Panc1 (cell line): ENCODE results near the gene NF1. TPM values are rescaled to one million over a fixed set of nuclear protein-coding genes. Genes with fewer than 3 reads are reported as not detected.
"Not testable (repeated sequence)": the region's sequence is repeated elsewhere in the genome, so short reads cannot be mapped to it uniquely, and the experiment has no call there.

Experiments used
- ATAC-seq: fragments of 200-7000 bp; cut with Tn5 transposase; 2 replicates; pipeline ENCODE4 v1.9.1; 2020; ENCODE audit warnings: mild to moderate bottlenecking, moderate library complexity
- BruUV-seq: library from RNA; stranded (reverse); fragments of 400-500 nt; replicated peaks from 2 replicates; lab custom pipeline; 2021; lab: Mats Ljungman, UMichigan
- CTCF ChIA-PET: fragments of 300-600 bp; sonication (Branson Sonifier 250); formaldehyde crosslinking; loops from one replicate; lab custom pipeline; 2022; ENCODE audit warnings: antibody characterized with exemption; lab: Charles Lee
- POLR2A ChIA-PET: fragments of 300-600 bp; sonication (Branson Sonifier 250); formaldehyde crosslinking; loops from one replicate; lab custom pipeline; 2022; ENCODE audit warnings: antibody characterized with exemption; lab: Charles Lee
- DNase-seq: peaks from one replicate; pipeline ENCODE4 v3.0.0-alpha.2; 2010; ENCODE audit warnings: low read depth, low spot score
- H3K27ac ChIP-seq: 2 replicates; pipeline ENCODE4 v1.5.1; 2011; ENCODE audit warnings: mild to moderate bottlenecking, low read length, inconsistent platforms
- H3K27me3 ChIP-seq: fragments of 200-500 bp; sonication (Bioruptor generic); 2 replicates; pipeline ENCODE4 v1.6.0; 2014; ENCODE audit warnings: low read length, inconsistent platforms; ENCODE audit not compliant: control insufficient read depth, insufficient read depth
- H3K36me3 ChIP-seq: fragments of 200-500 bp; sonication (Bioruptor generic); 2 replicates; pipeline ENCODE4 v1.5.1; 2014; ENCODE audit warnings: inconsistent platforms, mild to moderate bottlenecking, low read length, moderate library complexity; ENCODE audit not compliant: control insufficient read depth, insufficient read depth
- H3K4me1 ChIP-seq: 2 replicates; pipeline ENCODE4 v1.5.1; 2011; ENCODE audit warnings: inconsistent platforms, mild to moderate bottlenecking, low read length, moderate library complexity; ENCODE audit not compliant: control insufficient read depth, insufficient read depth
- H3K4me3 ChIP-seq, 2 experiments: 2 replicates each; pipeline ENCODE4 v1.5.1; 2011 to 2012; ENCODE audit warnings: low read depth in 2 of 2, low read length in 2 of 2, mild to moderate bottlenecking in 2 of 2, inconsistent platforms in 1 of 2, moderate library complexity in 1 of 2
- H3K9me3 ChIP-seq: fragments of 200-500 bp; sonication (Bioruptor generic); 2 replicates; pipeline ENCODE4 v1.5.1; 2014; ENCODE audit warnings: low read depth, mild to moderate bottlenecking, inconsistent platforms, low read length, moderate library complexity; ENCODE audit not compliant: control insufficient read depth, insufficient read depth
- POLR2AphosphoS5 ChIP-seq: IDR thresholded peaks from 2 replicates; pipeline ENCODE4 v1.6.1; 2012; ENCODE audit warnings: mild to moderate bottlenecking, low read depth, low read length, moderate library complexity
- REST ChIP-seq, 2 experiments: IDR thresholded peaks; 2 replicates each; pipeline ENCODE4 v1.6.1; 2011 to 2012; ENCODE audit warnings: low read depth in 2 of 2, control low read depth in 1 of 2, low read length in 1 of 2, mild to moderate bottlenecking in 1 of 2, moderate library complexity in 1 of 2; ENCODE audit not compliant: insufficient read depth in 1 of 2
- SIN3A ChIP-seq: IDR thresholded peaks from 2 replicates; pipeline ENCODE4 v1.6.1; 2012; ENCODE audit warnings: low read depth, mild to moderate bottlenecking, low read length, moderate library complexity, borderline replicate concordance; ENCODE audit not compliant: insufficient read depth
- TCF7L2 ChIP-seq: IDR thresholded peaks from 2 replicates; pipeline ENCODE4 v1.6.1; 2011; ENCODE audit warnings: mild to moderate bottlenecking, low read depth, low read length, inconsistent platforms
- in situ Hi-C: cut with HindIII; loops from 2 replicates; pipeline ENCODE4 v1.10.0; 2016; ENCODE audit warnings: low sequenced_read_pairs, low pct_unique_long_range_greater_than_20kb
- intact Hi-C: fragments of 100-400 bp; cut with micrococcal nuclease; formaldehyde crosslinking; loops from one replicate; pipeline ENCODE4 v1.10.0; 2022; ENCODE audit not compliant: unreplicated experiment
- total RNA-seq: library from RNA; stranded (reverse); gene quantifications from one replicate; pipeline ENCODE4 v1.2.1, GENCODE V29; 2021; ENCODE audit not compliant: unreplicated experiment
- TF ChIP-seq, protein P1 (sequence below): fragments of 450-650 bp; IDR thresholded peaks from 2 replicates; pipeline ENCODE4 v1.5.1; 2017; ENCODE audit warnings: mild to moderate bottlenecking

The NF1 gene
- total RNA-seq, 1 experiment from 2014 or later, result 82.5 TPM

- no peaks in the 10 kb centered on the region for H3K9me3 ChIP-seq
- no TSS peak for BruUV-seq
- DNase-seq, result no peak
- ATAC-seq, result no peak
- no peak overlapping the region for H3K4me3 ChIP-seq
- H3K27ac ChIP-seq, result no peak overlapping the region
- TF ChIP-seq, protein P1, sequence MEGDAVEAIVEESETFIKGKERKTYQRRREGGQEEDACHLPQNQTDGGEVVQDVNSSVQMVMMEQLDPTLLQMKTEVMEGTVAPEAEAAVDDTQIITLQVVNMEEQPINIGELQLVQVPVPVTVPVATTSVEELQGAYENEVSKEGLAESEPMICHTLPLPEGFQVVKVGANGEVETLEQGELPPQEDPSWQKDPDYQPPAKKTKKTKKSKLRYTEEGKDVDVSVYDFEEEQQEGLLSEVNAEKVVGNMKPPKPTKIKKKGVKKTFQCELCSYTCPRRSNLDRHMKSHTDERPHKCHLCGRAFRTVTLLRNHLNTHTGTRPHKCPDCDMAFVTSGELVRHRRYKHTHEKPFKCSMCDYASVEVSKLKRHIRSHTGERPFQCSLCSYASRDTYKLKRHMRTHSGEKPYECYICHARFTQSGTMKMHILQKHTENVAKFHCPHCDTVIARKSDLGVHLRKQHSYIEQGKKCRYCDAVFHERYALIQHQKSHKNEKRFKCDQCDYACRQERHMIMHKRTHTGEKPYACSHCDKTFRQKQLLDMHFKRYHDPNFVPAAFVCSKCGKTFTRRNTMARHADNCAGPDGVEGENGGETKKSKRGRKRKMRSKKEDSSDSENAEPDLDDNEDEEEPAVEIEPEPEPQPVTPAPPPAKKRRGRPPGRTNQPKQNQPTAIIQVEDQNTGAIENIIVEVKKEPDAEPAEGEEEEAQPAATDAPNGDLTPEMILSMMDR, result no peak
- TF ChIP-seq TCF7L2, result no peak
- TF ChIP-seq REST (IDR thresholded peaks at IDR 0.05; ENCODE audit: insufficient read depth in 1 of 2, low read depth in 2 of 2, low read length in 1 of 2), result no peak
- no peak for TF ChIP-seq SIN3A
- no peak for TF ChIP-seq POLR2AphosphoS5
- ChIA-PET CTCF (no interaction called here), POLR2A (interaction anchor here (0.6 kb wide), 1 partner anchor 46 kb away, joined by 4 read pairs; no protein-coding TSS in a partner anchor)
- intact Hi-C loops (no loop called here), in situ Hi-C loops (no loop called here)
- no peaks in the 10 kb centered on the region for H3K27me3 ChIP-seq
- no peaks in the 10 kb centered on the region for H3K4me1 ChIP-seq
- H3K36me3 ChIP-seq, result peaks cover 28% of the 10 kb centered on the region
Observed at GRCh38 chr17:31260151-31260550, 165.4 kb downstream of the NF1 start.

- in situ Hi-C loops, result no loop called here
- no peak for DNase-seq
- ChIA-PET POLR2A (no interaction called here), CTCF (no interaction called here)
- no peak for TF ChIP-seq POLR2AphosphoS5
- TF ChIP-seq, protein P1, result no peak
- no peak for TF ChIP-seq REST (IDR thresholded peaks at IDR 0.05; ENCODE audit: insufficient read depth in 1 of 2, low read depth in 2 of 2, low read length in 1 of 2)
- no peak for TF ChIP-seq SIN3A
- no peak for TF ChIP-seq TCF7L2
- no peak overlapping the region for H3K4me3 ChIP-seq
- no peak overlapping the region for H3K27ac ChIP-seq
- intact Hi-C loops, result no loop called here
- H3K9me3 ChIP-seq, result no peaks in the 10 kb centered on the region
- no TSS peak for BruUV-seq
- H3K4me1 ChIP-seq, result no peaks in the 10 kb centered on the region
- H3K27me3 ChIP-seq, result no peaks in the 10 kb centered on the region
- ATAC-seq, result no peak
- peaks cover 27% of the 10 kb centered on the region for H3K36me3 ChIP-seq
Observed at GRCh38 chr17:31261601-31262000, 166.8 kb downstream of the NF1 start.

- H3K27ac ChIP-seq, H3K27me3 ChIP-seq, in situ Hi-C loops, H3K4me3 ChIP-seq, DNase-seq, H3K9me3 ChIP-seq, ATAC-seq, intact Hi-C loops, BruUV-seq, CTCF ChIA-PET, H3K4me1 ChIP-seq, POLR2A ChIA-PET: not testable (repeated sequence)
- peaks cover 25% of the 10 kb centered on the region for H3K36me3 ChIP-seq
Observed at GRCh38 chr17:31262923-31263322, 168.1 kb downstream of the NF1 start.
